HG02642 (cell line): Measurements from ENCODE around the gene A1CF.
"Not testable (repeated sequence)": the region's sequence is repeated elsewhere in the genome, so short reads cannot be mapped to it uniquely, and the experiment has no call there.

Experiments
- ATAC-seq: cut with Tn5 transposase; IDR thresholded peaks from one replicate; pipeline ENCODE4 v1.9.1; 2021; ENCODE audit warnings: mild to moderate bottlenecking; ENCODE audit not compliant: unreplicated experiment, poor library complexity

A1CF gene

GRCh38 chr10:50885097-50885859, at the start of gene A1CF:
Gene A1CF (minus strand): TSS chr10:50885627. CDS start chr10:50859940, 25,687 bp downstream.
- ATAC-seq = no peak

GRCh38 chr10:50931948-50932431, 46.6 kb upstream of the A1CF start:
- ATAC-seq = no peak

- ATAC-seq = no peak
Observed at GRCh38 chr10:50929670-50930069, 44.2 kb upstream of the A1CF start.

GRCh38 chr10:50928190-50928552, 42.7 kb upstream of the A1CF start:
- no peak for ATAC-seq

GRCh38 chr10:50927522-50928189, 42.2 kb upstream of the A1CF start:
- ATAC-seq = no peak

GRCh38 chr10:50923471-50923870, 38.0 kb upstream of the A1CF start:
- not testable (repeated sequence) for ATAC-seq

GRCh38 chr10:50919010-50919409, 33.6 kb upstream of the A1CF start:
- ATAC-seq = no peak

GRCh38 chr10:50918529-50918928, 33.1 kb upstream of the A1CF start:
- no peak for ATAC-seq

GRCh38 chr10:50917486-50917885, 32.1 kb upstream of the A1CF start:
- ATAC-seq = no peak

GRCh38 chr10:50909334-50910014, 24.0 kb upstream of the A1CF start:
- no peak for ATAC-seq

- ATAC-seq = no peak
Observed at GRCh38 chr10:50908366-50908765, 22.9 kb upstream of the A1CF start.

- not testable (repeated sequence) for ATAC-seq
Observed at GRCh38 chr10:50905797-50906196, 20.4 kb upstream of the A1CF start.

- no peak for ATAC-seq
Observed at GRCh38 chr10:50896721-50897120, 11.3 kb upstream of the A1CF start.

- ATAC-seq = no peak
Observed at GRCh38 chr10:50894312-50894711, 8.9 kb upstream of the A1CF start.

- no peak for ATAC-seq
Observed at GRCh38 chr10:50892467-50892866, 7.0 kb upstream of the A1CF start.

GRCh38 chr10:50884302-50884701, 1.1 kb downstream of the A1CF start:
- ATAC-seq = no peak

GRCh38 chr10:50883629-50884028, 1.8 kb downstream of the A1CF start:
- ATAC-seq = no peak

- no peak for ATAC-seq
Observed at GRCh38 chr10:50882540-50882983, 2.9 kb downstream of the A1CF start.

- not testable (repeated sequence) for ATAC-seq
Observed at GRCh38 chr10:50881046-50881445, 4.4 kb downstream of the A1CF start.

GRCh38 chr10:50876429-50876828, 9.0 kb downstream of the A1CF start:
- no peak for ATAC-seq

- no peak for ATAC-seq
Observed at GRCh38 chr10:50874723-50875122, 10.7 kb downstream of the A1CF start.
